ENCODE results near the gene DCAF8.

The DCAF8 gene

GRCh38 chr1:160260406-160261382 is 1.7 kb downstream of the DCAF8 start:
- DNase-seq: peak; percentile 11

- no peak for DNase-seq
These were observed 4.1 kb downstream of the DCAF8 start for GRCh38 chr1:160258177-160258798.

GRCh38 chr1:160257411-160258015 is 4.8 kb downstream of the DCAF8 start:
- DNase-seq: no peak

GRCh38 chr1:160256396-160257046 is 5.8 kb downstream of the DCAF8 start:
- DNase-seq: peak; percentile 30

- DNase-seq: no peak
These were observed 6.5 kb downstream of the DCAF8 start for GRCh38 chr1:160255781-160256300.

- DNase-seq: peak; percentile 43
These were observed 10.4 kb downstream of the DCAF8 start for GRCh38 chr1:160251687-160252526.

- DNase-seq: no peak
These were observed 11.3 kb downstream of the DCAF8 start for GRCh38 chr1:160251011-160251410.

- no peak for DNase-seq
These were observed 15.3 kb downstream of the DCAF8 start for GRCh38 chr1:160247053-160247452.

GRCh38 chr1:160245434-160245833 is 16.9 kb downstream of the DCAF8 start:
- DNase-seq: no peak

GRCh38 chr1:160244209-160244608 is 18.1 kb downstream of the DCAF8 start:
- no peak for DNase-seq

- DNase-seq: no peak
These were observed 18.6 kb downstream of the DCAF8 start for GRCh38 chr1:160243767-160244166.

GRCh38 chr1:160239582-160240299 is 22.6 kb downstream of the DCAF8 start:
- no peak for DNase-seq

GRCh38 chr1:160238408-160238807 is 23.9 kb downstream of the DCAF8 start:
- no peak for DNase-seq

- no peak for DNase-seq
These were observed 24.8 kb downstream of the DCAF8 start for GRCh38 chr1:160237558-160237957.

- DNase-seq: no peak
These were observed 25.5 kb downstream of the DCAF8 start for GRCh38 chr1:160236806-160237205.

GRCh38 chr1:160232911-160233310 is 29.4 kb downstream of the DCAF8 start:
- no peak for DNase-seq

GRCh38 chr1:160228431-160228830 is 33.9 kb downstream of the DCAF8 start:
- no peak for DNase-seq

- no peak for DNase-seq
These were observed 34.8 kb downstream of the DCAF8 start for GRCh38 chr1:160227561-160227960.

- DNase-seq: no peak
These were observed 35.3 kb downstream of the DCAF8 start for GRCh38 chr1:160227034-160227433.

- no peak for DNase-seq
These were observed 35.7 kb downstream of the DCAF8 start for GRCh38 chr1:160226623-160227022.

GRCh38 chr1:160225345-160225744 is 37.0 kb downstream of the DCAF8 start:
- no peak for DNase-seq
